HG03175 (cell line): ENCODE results near the gene GNE.
"Not testable (repeated sequence)": the region's sequence is repeated elsewhere in the genome, so short reads cannot be mapped to it uniquely, and the experiment has no call there.

Experiments
- ATAC-seq: cut with Tn5 transposase; IDR thresholded peaks from one replicate; pipeline ENCODE4 v1.9.1; 2021; ENCODE audit warnings: mild to moderate bottlenecking, moderate library complexity; ENCODE audit not compliant: unreplicated experiment

Gene GNE

DNA sequence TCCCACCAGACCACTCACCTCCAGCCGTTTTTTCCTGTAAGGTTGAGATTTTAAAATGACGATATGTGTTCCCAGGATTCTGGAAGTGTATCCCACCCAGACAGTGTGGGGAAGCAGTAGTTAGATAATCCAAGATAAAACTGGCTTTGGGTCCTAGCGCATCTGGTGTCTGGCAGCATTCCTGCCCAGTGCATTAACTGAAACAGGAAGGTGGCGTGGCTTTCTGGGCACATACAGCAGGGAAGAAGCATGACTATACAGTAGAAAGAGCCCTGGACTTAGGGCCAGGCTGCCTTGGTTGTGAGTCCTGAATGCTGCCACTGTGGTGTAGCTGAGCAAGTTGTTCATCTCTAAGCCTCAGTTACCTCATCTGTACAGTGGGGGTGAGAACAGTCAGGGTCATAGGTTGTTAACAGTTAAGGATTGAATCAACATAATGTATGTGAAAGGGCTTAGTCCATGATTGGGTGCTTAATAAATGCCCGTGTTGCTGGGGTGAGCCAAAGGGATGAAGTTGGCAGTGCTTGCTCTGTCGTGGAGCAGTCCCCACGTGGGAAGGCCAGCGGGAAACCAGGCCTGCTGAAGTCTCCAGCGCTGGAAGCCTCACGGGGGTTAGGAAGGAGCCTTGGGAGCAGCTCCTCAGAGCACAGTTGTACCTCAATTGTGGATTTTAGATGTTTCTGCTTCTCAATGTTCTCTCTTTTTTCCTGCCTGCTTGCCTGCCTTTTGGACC, 49.6 kb downstream of the GNE start:
- no peak for ATAC-seq

DNA sequence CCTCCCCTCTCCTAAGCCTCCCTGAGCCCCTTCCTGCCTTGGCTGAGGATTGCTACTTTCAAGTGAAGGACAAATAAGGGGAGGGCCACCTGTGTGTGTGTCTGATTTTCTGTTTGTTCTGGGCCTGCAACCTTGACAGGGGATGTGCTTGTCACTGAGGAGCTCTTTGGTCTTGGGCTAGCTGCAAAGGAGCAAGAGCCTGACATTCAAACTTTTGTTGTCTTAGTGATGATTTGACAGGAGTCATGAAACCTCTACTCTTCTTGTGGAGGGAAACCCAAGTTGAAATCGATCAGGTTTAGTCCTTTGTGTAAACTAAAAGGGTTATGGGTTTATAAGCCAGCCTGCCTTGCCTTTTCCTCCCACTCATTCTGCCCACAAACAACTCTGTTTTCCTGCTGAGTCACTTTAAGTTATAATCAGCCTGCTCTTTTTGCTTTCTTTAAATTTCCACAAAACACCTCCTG, 50.7 kb downstream of the GNE start:
- ATAC-seq = no peak

DNA sequence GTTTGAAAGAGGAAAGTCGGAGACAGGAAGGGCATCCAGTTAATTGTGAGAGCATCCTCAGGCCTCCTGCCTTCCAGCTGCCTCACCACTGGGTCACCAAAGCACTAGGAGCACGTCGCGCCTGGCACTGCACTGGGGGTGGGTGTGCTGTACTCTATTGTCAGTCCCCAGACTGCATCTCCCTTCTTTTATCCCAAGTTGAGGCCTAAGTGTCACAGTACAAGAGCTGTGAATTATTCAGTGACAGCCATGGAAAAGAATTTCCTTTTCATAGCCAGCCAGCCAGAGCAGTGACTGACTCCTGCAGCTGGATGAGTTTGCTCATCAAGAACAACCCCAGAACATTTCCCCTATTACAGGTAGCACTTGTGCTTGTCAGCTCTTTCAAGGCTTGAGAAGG, 51.2 kb downstream of the GNE start:
- no peak for ATAC-seq

DNA sequence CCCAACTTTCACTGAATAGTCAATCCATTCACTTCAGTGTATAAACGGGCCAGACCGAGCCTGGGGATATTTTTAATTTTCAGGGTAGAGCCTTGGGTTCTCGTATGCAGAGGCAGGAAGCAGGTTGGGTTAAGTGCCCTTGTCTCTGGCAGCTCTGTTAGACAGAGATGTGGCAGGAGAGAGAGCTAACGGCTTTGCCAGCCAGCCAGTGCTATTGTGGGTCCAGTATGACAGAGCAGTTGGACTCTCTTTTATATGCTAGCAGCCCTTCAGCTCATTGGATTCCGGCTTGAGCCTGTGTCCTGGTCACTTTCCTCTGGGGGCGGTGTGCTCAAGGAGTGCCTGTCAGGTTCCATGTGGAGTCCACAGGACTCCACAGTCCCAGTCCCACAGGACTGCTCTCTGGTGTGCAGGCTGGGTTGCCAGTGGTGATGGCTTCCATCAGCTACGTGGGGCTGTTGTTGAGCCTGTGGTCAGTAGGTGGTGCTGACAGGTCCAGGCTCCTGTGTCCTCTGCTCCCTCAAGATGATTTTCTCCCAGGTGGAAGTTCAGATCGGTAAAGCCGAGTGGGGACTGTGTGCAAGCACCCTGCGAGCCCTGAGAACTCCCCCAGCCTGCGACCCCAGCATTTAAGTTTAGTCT, 53.2 kb downstream of the GNE start:
- ATAC-seq = no peak

DNA sequence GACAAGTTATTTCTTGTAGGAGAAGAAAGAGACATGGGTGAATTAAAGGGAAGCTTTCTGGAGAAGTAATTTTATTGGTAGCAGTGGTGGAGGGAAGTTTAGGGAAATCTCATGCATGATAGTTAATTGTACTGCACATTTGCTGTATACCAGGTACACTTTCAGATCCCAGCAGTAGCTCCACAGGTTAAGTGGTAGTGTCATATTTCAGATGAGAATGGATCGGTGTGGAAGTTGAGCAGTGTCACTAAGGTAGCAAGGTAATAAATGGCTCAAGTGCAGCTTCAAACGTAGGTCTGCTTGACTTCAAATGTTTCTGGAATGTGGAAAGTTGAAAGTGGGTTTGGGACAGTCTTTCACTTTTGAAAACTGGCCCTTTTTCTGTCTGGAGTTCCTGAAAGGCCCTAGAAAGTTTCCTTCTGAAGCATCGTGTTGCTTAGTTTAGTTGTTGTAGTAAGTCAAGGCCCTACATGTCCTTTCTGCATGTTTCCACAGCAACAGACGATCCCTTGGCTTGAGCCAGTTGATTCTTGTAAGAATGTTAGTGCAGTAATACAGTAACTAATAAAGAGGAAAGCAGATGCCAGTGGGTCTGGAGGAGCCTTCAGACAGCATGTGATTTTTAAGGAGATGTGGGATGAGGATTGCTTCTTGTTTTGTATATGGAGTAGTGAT, 63.8 kb downstream of the GNE start:
- no peak for ATAC-seq

DNA sequence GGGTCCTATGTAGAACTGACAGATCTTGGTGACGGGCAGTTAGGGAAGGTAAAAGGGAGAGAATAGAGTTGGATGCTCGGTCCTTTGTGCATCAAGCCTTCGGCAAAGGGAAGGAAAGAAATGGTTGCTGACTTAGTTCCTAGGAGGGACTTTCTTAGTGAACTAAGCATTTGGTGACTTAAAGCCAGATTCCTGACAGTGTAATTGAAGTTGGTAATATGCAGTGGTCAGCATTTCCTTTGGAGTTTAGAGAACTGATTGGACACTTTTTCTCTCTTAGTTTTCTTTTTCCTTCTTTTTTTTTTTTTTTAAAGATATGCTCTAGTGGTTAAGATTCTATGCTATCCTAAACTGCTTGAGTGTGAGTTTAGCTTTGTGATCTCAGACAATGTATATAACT, 65.2 kb downstream of the GNE start:
- no peak for ATAC-seq

DNA sequence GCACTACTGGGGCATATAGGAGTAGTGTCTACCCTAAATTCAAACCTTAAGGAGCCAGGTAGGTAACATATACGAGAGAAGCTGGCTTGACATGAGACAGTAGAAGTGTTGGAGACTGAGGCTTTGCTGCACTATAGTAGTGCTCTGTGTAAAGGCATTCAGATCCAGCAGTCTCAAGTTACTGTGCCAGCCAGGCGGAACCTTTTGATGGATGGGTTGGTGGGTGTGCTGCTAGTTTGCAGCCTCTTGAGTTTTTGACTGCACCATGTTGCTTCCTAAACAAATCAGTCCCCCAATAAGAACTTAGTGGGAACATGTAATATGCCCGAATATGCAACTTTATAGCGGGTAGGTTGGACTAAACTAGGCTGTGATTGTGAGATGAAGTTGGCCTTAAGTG, 66.1 kb downstream of the GNE start:
- no peak for ATAC-seq

DNA sequence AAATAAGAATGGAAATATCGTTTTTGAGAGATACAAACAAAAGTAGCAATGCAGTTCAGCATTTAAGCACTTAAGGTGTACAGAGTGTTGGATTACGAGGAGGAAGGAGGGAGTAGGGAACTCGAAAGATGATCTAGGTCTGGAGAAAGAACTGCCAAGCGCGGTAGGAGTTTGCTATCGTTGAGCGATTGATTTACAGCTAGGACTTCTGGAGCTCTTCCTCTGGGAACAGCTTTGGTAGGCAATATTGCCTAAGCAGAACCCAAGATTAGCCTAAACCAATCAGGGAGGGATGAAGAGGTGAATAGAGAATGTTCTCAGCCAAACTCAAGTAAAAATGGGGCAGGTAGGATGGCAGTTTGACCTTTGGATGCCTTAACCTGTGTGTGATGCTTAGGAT, 66.6 kb downstream of the GNE start:
- no peak for ATAC-seq

DNA sequence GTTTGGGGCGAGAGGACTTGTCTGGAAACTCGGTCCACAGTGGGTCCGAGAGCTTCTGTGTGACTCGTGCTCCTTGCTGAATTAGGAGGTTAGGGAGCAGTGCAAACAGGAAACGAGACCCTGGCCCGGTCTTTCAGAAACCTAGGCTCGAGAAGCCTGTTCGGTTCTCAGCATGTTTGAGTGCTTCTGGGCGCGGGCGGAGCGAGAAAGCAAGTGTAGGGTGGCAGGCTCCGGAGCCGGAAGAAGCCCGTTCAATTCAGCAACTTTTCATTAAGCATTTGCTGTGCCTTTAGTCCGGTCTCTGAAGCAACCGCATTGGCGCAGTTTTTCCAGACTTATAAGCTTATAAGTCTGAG, 67.0 kb downstream of the GNE start:
- peak; percentile 6 for ATAC-seq

DNA sequence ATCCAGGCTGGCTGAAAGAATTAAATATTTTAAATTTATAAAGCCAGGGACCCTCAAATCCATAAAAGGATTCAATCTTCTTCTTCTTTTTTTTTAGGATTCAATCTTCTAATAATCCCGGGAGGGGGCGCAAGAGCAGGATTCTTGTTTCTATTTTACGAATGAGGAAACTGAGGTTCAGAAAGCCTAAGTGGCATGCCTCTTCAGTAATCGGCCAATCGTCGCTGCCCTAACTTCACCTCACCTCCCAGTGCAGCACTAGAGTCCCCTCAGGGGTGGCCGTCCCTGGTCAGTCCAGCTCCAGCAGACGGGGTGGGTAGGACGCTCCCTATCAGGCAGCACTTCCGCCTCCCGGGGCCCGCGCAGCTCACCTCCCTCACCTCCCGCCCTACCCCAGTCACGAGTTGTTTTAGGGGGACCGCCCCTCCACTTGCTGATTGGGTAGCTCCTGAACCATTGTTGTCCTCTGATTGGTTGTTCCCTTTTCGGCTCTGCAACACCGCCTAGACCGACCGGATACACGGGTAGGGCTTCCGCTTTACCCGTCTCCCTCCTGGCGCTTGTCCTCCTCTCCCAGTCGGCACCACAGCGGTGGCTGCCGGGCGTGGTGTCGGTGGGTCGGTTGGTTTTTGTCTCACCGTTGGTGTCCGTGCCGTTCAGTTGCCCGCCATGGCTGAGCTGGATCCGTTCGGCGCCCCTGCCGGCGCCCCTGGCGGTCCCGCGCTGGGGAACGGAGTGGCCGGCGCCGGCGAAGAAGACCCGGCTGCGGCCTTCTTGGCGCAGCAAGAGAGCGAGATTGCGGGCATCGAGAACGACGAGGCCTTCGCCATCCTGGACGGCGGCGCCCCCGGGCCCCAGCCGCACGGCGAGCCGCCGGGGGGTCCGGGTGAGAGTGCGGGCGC, 67.6 kb downstream of the GNE start, which contains the start of gene CLTA:
CLTA (plus strand) TSS at position 534 of the 902 bp plus-strand sequence; CDS start at position 670, 136 bp downstream.
- peak; percentile 98 for ATAC-seq

DNA sequence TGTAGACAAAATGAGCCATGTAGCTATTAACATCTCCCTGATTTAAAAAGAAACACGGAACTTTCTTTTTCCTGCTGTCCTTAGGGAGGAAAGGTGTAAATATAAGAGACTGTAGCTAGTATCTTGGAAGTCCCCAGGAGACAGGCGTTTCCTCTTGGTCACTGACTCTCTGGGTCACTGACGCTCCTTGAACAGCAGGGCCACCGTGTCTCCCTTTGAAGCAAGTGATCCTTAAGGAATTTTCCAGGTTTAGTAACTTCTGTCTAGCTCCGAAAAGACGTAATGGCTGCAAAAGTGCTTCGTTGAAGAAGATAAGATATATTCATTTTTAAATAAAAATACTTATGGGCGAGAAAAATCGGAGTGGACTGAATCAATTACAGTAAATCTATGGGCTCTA, 68.3 kb downstream of the GNE start:
- no peak for ATAC-seq

DNA sequence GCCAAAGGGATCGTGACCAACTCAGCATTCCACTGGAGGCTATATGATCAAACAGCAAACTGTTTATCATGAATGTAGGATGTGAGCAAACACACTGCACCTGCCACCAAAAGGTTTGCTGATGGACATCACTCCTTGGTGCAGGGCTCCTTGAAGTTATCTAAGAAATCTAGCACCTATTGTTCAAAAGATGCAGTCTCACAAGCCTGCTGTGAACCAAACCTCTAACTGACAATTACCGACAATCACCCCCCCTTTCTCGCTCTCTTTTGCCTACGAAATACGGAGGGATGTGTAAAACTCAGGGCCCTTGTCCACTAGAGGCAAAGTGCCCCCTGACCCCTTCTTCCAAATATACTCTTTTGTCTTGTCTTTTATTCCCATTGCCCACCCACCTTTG, 70.0 kb downstream of the GNE start:
- ATAC-seq = no peak

DNA sequence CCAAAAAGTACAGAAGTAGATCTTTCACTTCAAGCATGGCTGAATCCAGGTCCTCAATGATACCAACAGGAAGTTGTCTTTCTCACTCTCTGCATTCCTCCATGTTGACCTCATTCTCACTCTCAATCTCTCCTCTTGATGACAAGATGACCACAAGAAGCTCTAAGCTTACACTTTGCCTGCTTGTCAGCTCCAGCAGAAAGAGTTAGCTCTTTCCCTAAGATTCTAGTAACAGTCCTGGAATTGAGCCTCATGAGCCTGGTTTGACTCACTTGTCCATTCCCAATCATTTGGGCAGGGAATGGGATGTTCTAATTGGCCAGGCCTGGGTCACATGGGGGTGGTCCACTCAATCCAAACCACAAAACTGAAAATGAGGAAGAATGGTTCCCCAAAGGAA, 70.8 kb downstream of the GNE start:
- no peak for ATAC-seq

DNA sequence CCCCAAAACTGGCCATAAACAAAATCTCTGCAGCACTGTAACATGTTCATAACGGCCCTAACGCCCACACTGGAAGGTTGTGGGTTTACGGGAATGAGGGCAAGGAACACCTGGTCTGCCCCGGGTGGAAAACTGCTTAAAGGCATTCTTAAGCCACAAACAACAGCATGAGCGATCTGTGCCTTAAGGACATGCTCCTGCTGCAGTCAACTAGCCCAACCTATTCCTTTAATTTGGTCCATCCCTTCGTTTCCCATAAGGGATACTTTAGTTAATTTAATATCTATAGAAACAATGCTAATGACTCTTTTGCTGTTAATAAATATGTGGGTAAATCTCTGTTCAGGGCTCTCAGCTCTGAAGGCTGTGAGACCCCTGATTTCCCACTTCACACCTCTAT, 78.0 kb downstream of the GNE start:
- ATAC-seq = not testable (repeated sequence)

DNA sequence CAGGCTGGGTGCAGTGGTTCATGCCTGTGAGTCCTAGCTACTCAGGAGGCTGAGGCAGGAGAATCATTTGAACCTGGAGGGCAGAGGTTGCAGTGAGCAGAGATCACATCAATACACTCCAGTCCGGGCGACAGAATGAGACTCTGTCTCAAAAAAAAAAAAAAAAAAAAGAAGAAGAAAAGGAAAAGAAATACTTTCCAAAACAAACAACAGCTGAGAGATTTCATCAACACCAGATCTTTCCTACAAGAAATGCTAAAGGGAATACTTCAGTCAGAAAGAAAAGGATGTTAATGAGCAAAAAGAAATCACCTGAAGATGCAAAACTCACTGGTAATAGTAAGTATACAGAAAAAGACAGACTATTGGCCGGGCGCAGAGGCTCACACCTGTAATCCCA, 80.7 kb downstream of the GNE start:
- ATAC-seq = no peak

DNA sequence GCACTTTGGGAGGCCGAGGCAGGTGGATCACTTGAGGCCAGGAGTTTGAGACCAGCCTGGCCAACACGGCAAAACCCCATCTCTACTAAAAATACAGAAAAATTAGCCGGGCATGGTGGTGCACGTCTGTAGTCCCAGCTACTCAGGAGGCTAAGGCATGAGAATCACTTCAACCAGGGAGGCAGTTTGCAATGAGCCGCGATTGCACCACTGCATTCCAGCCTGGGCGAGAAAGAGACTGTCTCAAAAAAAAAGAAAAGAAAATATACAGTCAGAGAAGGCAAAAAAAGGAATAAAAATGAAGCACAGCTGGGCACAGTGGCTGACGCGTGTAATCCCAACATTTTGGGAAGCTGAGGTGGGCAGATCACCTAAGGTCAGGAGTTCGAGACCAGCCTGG, 81.8 kb downstream of the GNE start:
- ATAC-seq = not testable (repeated sequence)

DNA sequence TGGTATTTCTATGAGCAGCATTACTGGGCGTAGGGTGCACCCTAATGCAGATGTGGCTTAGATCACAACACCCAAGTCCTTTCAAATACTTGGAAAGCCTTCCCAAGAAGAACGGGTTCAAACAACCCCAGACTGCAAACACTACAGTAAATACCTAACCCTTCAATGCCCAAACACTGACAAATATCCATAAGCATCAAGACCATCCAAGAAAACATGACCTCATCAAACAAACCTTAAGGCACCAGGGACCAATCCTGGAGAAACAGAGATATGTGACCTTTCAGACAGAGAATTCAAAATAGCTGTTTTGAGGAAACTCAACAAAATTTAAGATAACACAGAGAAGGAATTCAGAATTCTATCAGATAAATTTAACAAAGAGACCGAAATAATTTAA, 83.0 kb downstream of the GNE start:
- not testable (repeated sequence) for ATAC-seq

DNA sequence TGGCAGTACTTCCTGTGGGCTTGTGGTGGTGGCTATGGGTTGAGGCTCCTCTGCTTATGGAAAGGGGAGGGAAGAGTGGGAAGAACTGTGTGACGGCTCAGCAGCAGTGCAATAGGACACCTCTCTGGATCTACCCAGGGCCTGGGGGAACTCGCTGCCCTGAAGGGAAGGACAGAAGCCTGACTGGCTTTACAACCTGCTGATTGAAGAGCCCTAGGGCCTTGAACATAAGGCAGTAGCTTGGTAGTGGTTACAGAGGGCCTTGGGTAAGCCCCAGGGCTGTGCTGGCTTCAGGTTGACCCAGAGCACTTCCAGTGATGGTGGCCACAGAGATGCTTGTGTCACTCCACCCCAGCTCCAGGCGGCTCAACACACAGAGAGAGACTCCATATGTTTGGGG, 83.5 kb downstream of the GNE start:
- ATAC-seq = no peak

DNA sequence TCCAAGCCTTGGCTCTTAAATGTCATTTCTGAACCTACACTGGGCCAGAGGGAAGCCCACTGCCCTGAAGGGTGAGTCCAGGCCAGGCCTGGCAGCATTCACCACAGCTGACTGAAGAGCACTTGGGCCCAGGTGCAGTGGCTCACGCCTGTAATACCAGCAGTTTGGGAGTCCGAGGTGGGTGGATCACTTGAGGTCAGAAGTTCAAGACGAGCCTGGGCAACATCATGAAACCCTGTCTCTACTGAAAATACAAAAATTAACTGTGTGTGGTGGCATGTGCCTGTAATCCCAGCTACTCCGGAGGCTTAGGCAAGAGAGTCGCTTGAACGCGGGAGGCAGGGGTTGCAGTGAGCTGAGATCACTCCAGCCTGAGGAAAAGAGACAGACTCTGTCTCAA, 84.0 kb downstream of the GNE start:
- ATAC-seq = no peak

DNA sequence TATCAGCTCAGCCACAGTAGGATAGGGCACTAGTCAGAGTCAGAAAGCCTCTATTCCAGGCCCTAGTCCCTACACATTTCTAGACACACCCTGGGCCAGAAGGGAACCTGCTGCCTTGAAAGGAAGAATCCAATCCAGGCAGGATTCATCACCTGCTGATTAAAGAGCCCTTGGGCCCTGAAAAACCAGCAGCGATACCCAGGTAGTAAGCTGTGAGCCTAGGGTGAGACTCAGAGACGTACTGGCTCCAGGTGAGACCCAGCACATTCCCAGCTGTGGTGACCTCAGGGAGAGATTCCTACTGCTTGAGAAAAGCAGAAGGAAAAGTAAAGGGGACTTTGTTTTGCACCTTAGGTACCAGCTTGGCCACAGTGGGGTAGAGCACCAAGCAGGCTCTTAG, 84.4 kb downstream of the GNE start:
- ATAC-seq = no peak

DNA sequence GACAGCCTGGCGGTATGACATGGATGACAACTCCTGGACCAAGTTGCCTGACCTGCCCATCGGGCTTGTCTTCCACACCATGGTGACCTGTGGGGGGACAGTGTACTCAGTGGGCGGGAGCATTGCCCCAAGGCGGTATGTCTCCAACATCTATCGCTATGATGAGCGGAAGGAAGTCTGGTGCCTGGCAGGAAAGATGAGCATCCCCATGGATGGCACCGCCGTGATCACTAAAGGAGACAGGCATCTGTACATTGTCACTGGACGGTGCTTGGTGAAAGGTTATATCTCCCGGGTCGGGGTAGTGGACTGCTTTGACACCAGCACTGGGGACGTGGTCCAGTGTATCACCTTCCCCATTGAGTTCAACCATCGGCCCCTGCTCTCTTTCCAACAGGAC, 87.7 kb downstream of the GNE start:
- ATAC-seq = no peak
